ENCODE measurements around the gene ZBTB7B.

Gene ZBTB7B

DNA sequence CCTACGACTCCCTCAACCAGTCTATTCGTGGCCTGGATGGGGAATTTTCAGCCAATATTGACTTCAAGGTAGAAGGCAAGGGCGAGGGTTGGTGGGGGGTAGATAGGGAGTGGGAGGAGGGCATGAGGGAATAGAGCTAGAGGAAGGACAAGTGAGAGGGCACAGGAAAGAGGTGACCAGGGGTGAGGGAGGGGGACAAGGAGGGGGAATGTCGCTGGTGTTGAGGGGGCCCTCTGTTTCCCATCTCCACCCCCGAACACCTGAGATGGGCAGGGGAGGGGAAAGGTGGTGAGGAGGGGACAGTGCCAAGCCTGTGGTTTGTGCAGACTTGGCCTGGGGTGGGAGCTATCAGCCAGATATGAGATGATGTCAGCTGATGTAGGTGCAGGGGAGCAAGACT lies 40.2 kb downstream of the ZBTB7B start:
- no peak for DNase-seq

DNA sequence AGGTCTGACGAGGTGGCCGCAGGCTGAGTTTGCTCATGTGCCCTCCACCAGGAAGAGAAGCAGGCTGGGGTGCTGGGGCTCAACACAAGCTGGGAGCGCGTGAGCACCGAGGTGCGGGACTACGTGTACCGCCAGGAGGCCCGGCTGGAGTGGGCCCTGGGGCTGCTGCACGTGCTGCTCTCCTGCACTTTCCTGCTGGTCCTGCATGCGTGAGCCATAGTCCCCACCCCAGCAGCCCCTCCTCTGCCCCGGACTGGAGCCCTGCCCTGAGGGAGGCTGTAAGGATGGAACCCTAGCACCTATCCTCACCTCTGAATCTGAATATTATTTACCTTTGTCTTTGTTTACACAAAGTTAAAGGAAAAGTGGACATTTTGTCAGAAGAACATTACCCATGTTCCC lies 40.7 kb downstream of the ZBTB7B start:
- DNase-seq: no peak

DNA sequence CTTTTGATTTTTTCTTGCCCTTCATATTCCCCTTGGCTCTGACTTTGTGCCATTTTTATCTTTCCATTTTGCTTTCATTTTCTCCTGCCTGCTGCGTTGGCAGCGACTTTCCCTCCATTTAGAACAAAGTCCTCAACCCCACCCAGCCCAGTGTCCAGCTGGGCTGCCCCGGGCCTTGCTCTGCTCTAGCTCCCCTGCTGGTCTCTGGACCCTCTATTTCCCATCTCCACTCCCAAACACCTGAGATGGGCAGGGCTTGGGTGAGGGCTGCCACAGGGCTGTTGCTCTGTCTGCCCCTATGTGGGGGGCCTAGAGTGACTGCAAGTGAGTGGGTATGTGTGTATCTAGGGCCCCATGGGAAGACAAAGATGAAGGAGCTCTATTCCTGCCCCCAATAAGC lies 41.2 kb downstream of the ZBTB7B start:
- no peak for DNase-seq

DNA sequence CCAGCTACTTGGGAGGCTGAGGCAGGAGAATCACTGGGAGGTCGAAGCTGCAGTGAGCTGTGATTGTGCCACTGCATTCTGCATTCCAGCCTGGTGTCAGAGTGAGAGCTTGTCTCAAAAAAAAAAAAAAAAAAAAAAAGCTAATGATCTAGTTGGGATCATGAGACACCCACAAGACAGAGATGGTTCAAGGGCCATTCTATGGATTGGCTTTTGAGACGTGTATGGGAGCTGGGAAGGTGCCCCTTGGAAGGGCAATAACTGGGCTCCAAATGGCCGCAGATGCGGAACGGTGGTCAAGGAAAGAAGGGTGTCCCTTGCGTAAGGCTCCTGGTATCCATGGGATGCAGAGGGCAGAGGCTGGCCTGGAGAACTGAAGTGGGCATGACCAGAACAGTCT lies 41.8 kb downstream of the ZBTB7B start:
- no peak for DNase-seq

DNA sequence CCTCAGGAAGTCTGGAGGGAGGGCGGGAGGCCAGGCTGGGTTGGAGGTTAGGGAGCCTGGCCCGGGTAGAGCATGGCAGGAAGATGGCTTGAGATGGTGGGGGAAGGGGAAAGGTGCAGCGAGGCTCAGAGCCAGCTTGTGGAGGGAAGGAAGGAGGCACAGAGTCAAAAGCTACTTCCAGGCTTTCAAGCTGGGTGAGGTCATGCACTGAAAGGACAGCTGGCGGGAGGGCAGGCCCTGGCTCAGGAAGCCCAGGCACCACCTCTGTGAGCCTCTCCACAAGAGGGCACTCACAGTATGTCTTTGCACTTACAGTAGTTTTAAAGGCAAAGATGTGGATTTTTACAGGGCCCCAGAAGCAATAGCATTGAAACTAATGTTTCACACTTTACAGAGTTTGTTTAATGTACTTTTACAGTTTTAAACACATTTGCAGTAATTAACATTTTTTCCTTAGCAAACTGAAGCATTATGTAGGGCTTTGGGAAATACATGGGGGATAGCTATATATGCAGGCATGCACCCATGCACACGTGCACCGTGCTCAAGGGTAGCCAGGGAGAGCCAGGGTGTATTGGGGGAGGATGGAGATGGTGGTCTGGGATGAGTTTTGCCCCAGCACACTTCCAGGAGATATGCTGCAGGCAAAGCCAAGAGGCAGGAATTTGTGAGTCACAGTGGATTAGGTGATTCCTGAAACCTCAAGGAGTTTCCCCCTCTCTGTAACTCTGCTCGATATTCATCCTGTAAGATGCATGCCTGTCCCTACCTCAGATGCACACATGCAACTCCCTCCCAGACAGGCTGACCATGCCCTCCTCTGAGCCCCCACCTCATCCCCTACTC lies 42.4 kb downstream of the ZBTB7B start:
- DNase-seq: peak; percentile 46

DNA sequence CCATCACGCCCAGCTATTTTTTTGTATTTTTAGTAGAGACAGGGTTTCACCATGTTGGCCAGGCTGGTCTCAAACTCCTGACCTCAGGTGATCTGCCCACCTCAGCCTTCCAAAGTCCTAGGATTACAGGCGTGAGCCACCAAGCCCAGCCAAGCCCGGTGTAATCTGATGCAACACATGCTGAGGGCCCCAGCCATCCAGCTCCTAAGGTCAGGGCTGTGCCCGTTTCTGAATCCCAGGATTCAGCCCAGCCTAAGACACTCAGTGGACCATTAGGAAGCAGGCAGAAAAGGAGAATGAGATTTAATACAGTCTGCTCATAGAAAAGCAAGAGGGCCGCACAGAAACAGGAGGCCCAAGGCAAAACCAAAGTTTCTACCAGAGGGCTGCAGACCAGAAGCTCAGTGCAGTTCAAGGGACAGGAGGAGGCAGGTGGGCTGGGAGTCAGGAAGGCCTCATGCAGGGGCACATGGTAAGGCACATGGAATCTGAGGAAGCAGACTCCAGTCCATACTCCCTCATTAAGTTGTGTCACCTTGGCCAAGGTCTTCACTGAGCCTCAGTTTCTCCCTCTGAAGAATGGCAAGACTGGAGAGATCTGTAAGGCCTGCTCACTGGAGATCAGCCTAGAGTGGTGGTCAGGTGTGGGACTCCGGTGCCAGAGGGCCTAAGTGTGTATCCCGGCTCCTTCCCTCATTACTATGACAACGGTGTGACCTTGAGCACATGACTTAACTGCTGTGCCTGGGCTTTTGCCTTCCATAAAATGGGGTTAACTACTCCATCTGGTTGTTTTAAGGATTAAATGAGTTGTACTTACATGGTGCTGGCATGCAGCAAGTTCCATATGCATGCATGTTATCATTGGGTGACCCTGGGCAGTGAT lies 46.1 kb downstream of the ZBTB7B start:
- DNase-seq: no peak

DNA sequence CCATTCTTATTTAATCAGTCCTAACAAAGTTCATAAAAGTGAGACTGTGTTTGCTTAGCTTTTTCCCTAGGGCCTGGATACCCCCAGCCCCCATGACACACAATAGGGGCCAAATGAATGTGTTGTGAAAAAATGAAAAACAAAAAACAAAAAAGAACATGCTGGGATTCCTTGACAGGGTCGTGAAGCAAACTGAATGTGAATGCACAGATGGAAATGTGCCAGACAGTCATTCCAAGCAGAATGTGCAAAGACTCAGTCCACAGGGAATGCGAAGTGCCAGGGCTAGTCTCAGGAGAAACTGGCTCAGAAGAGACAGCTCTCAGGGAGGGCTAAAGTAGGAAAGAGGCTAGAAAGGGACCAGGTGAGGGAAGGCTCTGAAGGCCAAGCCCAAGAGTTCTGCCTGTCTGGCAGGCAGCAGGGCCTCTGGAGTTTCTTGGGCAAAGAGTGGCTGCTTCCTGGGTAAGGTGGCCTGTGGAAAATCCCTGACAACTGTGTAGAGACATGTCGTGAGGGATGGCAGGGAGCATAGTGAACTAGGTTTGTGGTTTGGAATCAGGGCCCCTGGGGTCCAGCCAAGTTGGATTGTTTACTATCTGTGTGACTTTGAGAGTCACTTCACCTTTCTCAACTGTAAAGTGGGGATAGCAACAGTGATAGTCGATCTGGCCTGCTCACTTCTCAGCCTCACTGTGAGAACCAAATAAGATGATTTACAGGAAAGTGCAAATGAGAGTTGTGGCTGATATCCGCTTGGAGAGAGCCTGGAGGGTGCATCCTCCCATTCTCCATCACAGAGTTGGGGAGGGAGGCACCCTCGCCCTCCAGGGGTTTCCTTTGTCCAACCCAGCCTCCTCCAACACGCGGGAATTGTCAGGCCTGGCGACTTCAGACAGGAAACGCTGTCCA lies 47.3 kb downstream of the ZBTB7B start:
- no peak for DNase-seq

DNA sequence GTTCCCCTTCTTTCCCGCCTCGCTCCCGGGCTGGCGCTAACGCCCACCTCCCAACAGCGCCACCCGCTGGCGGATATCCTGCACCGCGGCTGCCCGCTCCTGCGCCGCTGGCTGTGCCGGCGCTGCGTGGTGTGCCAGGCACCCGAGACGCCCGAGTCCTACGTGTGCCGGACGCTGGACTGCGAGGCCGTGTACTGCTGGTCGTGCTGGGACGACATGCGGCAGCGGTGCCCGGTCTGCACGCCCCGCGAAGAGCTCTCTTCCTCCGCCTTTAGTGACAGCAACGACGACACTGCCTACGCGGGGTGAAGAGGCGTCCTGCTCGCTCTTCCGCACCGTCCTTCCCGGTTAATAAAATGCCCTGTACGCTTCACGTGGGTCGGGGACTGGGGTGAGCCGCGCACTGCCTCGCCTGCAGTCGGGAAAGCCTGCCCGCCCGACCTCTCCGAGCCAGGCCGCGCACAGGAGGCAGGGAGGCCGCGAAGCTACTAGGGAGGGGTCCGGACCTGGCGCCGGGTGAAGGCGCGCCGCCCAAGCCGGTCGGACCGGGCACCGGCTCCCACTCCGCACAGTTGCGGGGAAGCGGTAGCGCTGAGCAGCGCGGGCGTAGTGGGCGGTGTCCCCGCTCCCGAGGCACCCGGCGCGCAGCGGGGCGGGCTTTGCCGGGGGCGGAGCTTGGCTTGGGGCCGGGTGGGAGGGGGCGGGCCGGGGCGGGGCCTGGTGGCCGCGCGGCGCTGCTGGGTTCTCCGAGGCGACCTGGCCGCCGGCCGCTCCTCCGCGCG lies 48.1 kb downstream of the ZBTB7B start, which contains the start of gene ADAM15:
Gene ADAM15, plus strand, starts transcription at position 757 of the 782 bp plus-strand sequence. CDS start 71 bp downstream, outside the sequence.
- DNase-seq: peak; percentile 79

DNA sequence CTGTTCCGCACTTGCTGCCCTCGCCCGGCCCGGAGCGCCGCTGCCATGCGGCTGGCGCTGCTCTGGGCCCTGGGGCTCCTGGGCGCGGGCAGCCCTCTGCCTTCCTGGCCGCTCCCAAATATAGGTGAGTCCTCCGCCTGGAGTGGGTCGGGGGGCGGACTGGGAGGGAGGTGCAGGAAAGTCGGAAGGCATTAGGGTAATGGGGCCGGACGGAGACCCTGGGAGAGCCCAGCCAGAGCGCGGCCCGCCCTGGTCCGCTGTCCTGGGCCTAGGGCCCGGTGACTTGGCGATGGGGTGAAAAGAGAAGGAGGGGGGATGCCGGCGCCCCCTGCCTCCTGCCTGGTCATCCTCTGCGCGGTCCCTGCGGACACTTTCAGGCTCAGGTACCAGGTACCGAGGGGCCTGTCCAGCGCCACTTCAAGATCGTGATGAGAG lies 48.8 kb downstream of the ZBTB7B start:
- DNase-seq: no peak

DNA sequence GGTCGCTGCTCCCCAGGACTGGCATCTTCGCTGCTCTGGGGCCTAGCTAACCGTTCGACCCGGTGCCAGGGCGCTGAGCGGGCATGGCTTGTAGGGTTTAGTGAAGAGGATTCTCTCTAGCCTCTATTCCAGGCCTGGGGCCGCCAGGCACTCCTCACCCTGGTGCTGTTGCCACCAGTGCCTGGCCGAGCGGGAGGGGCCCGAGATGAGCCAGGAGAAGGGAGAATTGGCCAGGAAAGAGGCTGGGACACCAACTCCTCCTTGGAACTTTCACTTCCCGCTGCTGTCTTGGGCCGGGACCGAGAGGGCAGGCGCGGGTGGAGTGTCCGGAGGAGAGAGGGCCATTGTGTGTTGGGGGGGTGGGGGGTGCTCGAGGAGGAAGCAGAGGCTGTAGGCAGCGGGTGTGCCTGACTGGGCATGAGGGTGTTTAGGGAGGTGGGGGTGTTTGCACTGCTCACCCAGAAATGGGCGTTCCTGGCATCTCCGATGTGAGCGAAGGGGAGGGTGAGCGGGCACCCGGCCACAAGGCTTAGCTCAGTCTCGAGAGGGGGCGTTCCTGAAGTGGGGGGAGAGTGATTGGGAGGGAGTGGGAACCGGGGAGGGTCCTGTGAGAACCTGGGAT lies 49.3 kb downstream of the ZBTB7B start:
- peak; percentile 42 for DNase-seq

DNA sequence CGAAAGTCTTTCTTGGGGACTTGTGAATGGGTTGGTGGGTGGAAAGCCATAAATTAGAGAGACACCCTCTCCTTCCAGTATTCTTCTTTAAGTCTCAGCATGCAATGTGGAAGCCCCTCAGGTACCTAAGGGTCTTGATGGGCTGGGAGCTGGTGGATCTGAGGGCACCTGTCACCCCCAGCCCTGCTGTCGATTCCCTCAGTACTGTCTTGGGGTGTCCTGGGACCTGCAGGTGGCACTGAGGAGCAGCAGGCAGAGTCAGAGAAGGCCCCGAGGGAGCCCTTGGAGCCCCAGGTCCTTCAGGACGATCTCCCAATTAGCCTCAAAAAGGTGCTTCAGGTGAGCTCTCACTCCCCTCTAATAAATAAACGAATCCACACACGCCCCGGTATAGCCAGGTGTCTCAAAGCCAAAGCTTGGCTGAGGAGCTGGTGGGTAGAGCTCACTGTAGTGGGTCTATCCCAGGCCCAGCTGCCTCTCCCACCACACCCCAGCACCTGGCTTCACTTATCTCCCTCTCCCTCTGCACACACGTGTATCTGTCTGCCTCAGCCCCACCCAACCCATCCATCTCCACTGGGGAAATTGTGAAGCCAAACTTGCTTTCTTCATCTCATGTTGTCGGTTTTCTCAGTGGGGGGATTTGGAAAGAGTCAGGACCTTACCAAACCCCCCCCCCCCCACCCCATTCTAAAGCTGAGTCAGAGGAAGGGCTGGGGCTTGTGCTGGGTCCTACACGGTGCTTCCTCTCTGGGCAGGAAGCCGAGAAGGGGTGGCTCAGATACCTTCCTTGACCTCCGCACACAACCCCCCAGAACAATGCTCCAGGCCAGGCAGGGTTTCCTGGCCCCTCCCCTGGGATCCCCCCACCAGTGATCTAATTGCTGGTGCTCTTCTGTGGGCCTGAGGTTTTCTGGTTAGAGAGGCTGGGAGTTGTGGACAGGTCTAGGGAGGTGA lies 50.1 kb downstream of the ZBTB7B start:
- peak; percentile 18 for DNase-seq

DNA sequence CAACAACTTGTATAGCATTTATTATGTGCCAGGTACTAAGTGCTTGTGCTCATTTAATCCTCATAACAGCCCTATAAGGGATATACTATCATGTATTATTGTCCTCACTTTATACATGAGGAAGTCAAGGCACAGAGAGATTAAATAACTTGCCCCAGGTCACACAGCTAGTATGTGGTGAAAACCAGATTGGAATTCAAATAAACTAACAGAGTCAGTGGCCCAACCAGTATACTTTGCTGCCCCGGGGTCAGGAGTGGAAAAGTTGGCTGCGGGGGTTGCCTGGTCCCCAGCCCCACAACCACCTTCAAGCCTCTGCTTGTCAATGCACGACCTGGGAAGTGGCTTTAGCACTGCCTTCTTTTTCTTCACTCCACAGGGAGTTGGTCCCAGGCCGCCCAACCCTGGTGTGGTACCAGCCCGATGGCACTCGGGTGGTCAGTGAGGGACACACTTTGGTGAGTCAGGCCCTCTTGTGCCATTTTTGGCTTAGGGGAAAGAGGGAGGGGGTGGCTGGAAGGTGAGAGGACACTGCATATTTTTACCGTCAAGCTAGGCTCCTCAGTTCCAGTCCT lies 51.0 kb downstream of the ZBTB7B start:
- no peak for DNase-seq

DNA sequence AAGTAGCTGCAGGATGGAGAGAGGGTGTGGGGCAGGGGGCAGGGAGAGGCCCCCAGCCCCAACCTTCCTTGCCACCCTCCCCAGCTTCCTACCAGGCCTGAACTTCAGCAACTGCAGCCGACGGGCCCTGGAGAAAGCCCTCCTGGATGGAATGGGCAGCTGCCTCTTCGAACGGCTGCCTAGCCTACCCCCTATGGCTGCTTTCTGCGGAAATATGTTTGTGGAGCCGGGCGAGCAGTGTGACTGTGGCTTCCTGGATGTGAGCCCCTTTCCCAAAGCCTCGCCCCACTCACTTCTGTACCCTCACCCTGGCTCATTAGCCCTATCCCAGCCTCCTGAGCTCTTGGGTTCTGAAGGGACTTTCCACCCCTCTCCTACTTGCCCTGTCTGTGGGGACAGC lies 54.5 kb downstream of the ZBTB7B start:
- no peak for DNase-seq

DNA sequence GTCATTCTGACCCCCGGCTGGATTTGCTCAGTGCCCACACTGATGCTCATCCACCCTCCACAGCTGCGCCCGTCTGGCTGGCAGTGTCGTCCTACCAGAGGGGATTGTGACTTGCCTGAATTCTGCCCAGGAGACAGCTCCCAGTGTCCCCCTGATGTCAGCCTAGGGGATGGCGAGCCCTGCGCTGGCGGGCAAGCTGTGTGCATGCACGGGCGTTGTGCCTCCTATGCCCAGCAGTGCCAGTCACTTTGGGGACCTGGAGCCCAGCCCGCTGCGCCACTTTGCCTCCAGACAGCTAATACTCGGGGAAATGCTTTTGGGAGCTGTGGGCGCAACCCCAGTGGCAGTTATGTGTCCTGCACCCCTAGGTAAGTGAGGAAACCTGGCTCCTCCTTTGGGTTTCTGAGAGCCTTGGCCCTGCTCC lies 55.2 kb downstream of the ZBTB7B start:
- no peak for DNase-seq

DNA sequence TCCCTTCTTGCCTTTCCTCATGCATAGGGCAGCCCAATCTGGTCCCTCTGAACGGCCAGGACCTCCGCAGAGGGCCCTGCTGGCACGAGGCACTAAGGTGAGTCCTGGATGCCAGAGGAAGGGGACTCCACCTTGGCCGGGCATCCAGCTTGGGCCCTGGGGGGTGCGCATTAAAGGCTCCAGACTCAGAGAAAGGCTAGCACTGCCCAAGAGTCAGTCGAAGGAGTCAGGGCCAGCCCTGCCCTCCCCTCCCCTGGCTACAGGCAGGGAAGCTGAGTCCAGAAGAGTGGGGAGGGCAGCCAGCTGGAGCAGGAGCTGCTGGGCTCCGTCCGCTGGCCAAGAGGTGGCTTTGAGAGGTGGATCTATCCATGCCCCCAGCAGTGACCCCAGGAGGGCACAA lies 58.1 kb downstream of the ZBTB7B start:
- DNase-seq: no peak

DNA sequence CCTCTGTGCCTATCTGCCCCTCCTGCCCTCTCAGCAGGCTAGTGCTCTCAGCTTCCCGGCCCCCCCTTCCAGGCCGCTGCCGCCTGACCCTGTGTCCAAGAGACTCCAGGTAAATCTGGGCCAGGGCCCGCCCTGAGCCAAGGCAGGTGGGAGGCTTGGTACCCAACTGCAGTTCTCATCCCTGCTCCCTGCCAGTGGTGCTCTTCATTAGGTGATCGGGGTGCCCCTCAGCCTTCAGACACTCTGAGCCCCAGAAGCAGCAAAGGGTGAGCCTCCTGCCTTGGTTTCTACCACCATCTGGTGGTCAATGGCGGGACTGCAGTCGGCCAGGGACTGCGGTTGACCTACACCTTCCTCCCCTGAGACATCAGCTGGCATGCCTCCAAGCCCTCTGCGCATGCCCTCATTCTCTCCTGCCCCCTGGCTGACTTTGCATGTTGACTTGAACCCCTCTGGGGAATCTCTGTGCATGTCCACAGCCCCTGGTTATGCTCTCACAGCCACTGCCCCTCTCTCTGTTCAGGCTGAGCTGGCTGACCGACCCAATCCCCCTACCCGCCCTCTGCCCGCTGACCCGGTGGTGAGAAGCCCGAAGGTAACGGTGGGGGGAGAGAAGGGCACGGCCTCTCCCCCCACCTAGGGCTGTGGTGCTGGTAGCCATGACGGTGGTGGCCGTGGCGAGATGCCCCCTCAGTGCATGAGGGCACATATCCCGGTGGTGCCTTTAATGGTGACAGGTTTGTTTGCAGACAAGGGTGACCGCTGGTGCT lies 59.0 kb downstream of the ZBTB7B start:
- peak; percentile 97 for DNase-seq

DNA sequence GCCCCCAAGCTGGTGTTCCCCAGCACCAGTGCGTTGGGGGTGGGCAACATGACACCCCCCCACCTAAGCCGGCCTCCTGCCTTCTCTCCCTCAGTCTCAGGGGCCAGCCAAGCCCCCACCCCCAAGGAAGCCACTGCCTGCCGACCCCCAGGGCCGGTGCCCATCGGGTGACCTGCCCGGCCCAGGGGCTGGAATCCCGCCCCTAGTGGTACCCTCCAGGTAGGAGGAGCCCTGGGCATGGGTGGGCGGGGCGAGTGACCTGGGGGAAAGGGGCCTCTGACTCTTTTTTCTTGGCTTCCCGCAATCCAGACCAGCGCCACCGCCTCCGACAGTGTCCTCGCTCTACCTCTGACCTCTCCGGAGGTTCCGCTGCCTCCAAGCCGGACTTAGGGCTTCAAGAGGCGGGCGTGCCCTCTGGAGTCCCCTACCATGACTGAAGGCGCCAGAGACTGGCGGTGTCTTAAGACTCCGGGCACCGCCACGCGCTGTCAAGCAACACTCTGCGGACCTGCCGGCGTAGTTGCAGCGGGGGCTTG lies 59.6 kb downstream of the ZBTB7B start:
- no peak for DNase-seq

DNA sequence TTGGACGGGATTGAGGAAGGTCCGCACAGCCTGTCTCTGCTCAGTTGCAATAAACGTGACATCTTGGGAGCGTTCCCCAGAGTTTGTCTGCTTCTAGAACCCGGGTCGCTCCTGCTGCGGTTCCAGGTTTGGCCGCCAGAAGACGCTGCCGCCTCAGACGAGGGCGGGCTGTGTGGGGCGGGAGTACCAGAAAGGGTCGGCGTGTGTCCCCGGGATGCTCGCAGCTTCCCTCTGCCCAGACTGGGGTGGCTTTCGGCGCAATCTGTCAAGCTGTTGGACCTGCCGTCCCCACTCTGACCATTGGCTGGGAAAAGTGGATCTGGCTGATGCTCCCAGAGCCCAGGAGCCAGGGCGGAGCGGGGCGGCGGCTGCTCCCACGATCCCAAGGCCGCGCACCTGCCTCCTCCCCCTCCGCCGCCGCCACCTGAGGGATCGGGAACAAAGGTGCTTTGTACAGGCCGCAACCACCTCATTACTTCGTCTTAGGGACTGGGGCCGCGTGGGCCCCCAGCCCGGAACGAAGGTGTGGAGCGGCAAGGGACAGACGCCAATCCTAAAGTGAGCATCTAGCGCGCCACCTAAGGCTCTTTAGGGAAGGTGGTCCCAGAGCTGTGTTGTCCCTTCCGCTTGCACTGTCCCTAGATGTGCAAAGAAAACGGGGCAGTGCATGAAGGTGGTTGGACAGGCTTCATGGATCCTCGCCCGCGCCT lies 60.3 kb downstream of the ZBTB7B start:
- peak; percentile 76 for DNase-seq

All from stimulated activated CD4-positive, alpha-beta T cell treated with anti-CD3 and anti-CD28 coated beads, Interleukin-12 subunit alpha, Interleukin-12 subunit beta, amount 100 ng/mL, for 4 hours (primary cell).